Ovary (tissue), 9 donors: ENCODE data around the gene KLC3. TPM values are rescaled to one million over a fixed set of nuclear protein-coding genes. Genes with fewer than 3 reads are reported as not detected.

Experiments
- DNase-seq, 5 donors: peaks; one replicate each; pipeline ENCODE4 v3.0.0-alpha.2; 2019 to 2020
- H3K27ac ChIP-seq, 2 donors: fragments of 200-600 bp; one replicate each; pipeline versions ENCODE4 v1.5.1 to v1.8.0; 2019 to 2022
- H3K27me3 ChIP-seq: fragments of 200-600 bp; one replicate; pipeline ENCODE4 v1.8.0; 2022
- H3K36me3 ChIP-seq: fragments of 200-600 bp; sonication (generic); one replicate; pipeline ENCODE4 v1.5.1; 2019
- H3K4me1 ChIP-seq: one replicate; pipeline ENCODE4 v1.8.1; 2013; ENCODE audit warnings: mild to moderate bottlenecking, moderate library complexity; ENCODE audit not compliant: insufficient read depth
- H3K4me3 ChIP-seq: fragments of 200-600 bp; sonication (generic); one replicate; pipeline ENCODE4 v1.5.1; 2017
- H3K9me3 ChIP-seq, 2 donors: fragments of 200-600 bp in 1 of 2; sonication (generic) in 1 of 2; one replicate each; pipeline versions ENCODE4 v1.5.1 to v1.8.1; 2013 to 2019; ENCODE audit warnings: mild to moderate bottlenecking in 1 of 2, moderate library complexity in 1 of 2
- CTCF ChIP-seq, 3 donors: fragments of 450-650 bp in 2 of 3; fragments of 200-600 bp in 1 of 3; IDR thresholded peaks; one replicate each; pipeline versions ENCODE4 v1.5.1 to v1.8.0; 2016 to 2022; ENCODE audit warnings: antibody characterized with exemption in 3 of 3, mild to moderate bottlenecking in 1 of 3
- EP300 ChIP-seq: sonication (generic); formaldehyde crosslinking; IDR thresholded peaks from one replicate; pipeline ENCODE4 v1.6.1; 2017; ENCODE audit warnings: antibody characterized with exemption
- POLR2A ChIP-seq: fragments of 450-650 bp; IDR thresholded peaks from one replicate; pipeline ENCODE4 v1.6.1; 2017; ENCODE audit warnings: antibody characterized with exemption, mild to moderate bottlenecking, moderate library complexity
- WGBS, 3 donors: extraction: QIAGEN DNeasy Blood & Tissue Kit in 1 of 3; methylation state at CpG; one replicate each; pipeline versions ENCODE4 v1.1.5 to v1.1.7; 2013 to 2017; 5-methylcytosine and 5-hydroxymethylcytosine counted together
- intact Hi-C, 4 donors: fragments of 100-400 bp; cut with DNase I; formaldehyde crosslinking; loops; one replicate each; pipeline versions ENCODE4 v1.11.0 to v1.15.1; 2022 to 2023
- polyA plus RNA-seq, 2 donors: library from polyadenylated mRNA; stranded (reverse); fragments of 200-250 nt in 1 of 2; fragments of 350-450 nt in 1 of 2; fragmentation: Illumina TruSeq in 1 of 2; extraction: RNeasy Lipid Tissue Mini Kit (QIAGEN cat#74804) in 1 of 2; gene quantifications; one replicate each; pipeline ENCODE4 v1.2.3, GENCODE V29; 2013 to 2014
- total RNA-seq, 7 donors: library from RNA; depleted of rRNA in 2 of 7; stranded (reverse); fragments of >200 nt in 2 of 7; fragmentation: NEBNext Ultra II Directional in 3 of 7; extraction: Animal tissue kit (Norgen Biotek cat#: 25700) in 3 of 7; gene quantifications; one replicate each; pipeline versions ENCODE4 v1.1.0 to v1.2.4, GENCODE V29; 2016 to 2023
- donor health status: DM: no; HTN: no; CAD: no; lungs with moderate emphysema.
- donor health status: DM: no; HTN: no; CAD: no.
- donor health status: Bipolar disorder and iron deficiency.
- donor health status: DM: yes; HTN: yes; CAD: no.
- donor health status: DM: no; HTN: no; CAD: no.
- donor health status: DM: yes; HTN: yes; CAD: no.

Gene KLC3
- total and polyA plus RNA-seq, 9 donors, result 0.30 to 7.1 (median 0.36) TPM; not detected in 5

- intact Hi-C loops, result no loop called here
- H3K36me3 ChIP-seq, result no peaks in the 10 kb centered on the region
- WGBS, 3 donors, result 90 to 96% (median 90%) methylated on average over 11 of the region's 11 CpGs
- H3K4me1 ChIP-seq, result no peaks in the 10 kb centered on the region
- no peak overlapping the region for H3K27ac ChIP-seq
- H3K4me3 ChIP-seq, result no peak overlapping the region
- no peak for TF ChIP-seq EP300
- TF ChIP-seq POLR2A, result no peak
- no peak for TF ChIP-seq CTCF (IDR thresholded peaks at IDR 0.05)
- no peaks in the 10 kb centered on the region for H3K9me3 ChIP-seq
- DNase-seq, result no peak
- no peaks in the 10 kb centered on the region for H3K27me3 ChIP-seq
Observed at GRCh38 chr19:45354241-45354842, 13.8 kb downstream of the KLC3 start.

GRCh38 chr19:45355402-45355801 lies 14.9 kb downstream of the KLC3 start:
- TF ChIP-seq POLR2A (no peak), EP300 (no peak), CTCF (IDR thresholded peaks at IDR 0.05) (no peak)
- Histone ChIP-seq H3K9me3 (no peaks in the 10 kb centered on the region), H3K4me3 (no peak overlapping the region), H3K4me1 (no peaks in the 10 kb centered on the region), H3K27ac (no peak overlapping the region), H3K27me3 (no peaks in the 10 kb centered on the region), H3K36me3 (no peaks in the 10 kb centered on the region)
- intact Hi-C loops, result no loop called here
- WGBS, 3 donors, result 94 to 97% (median 96%) methylated on average over 9 of the region's 9 CpGs
- no peak for DNase-seq

GRCh38 chr19:45355910-45356309 lies 15.4 kb downstream of the KLC3 start:
- Histone ChIP-seq H3K4me3 (no peak overlapping the region), H3K36me3 (no peaks in the 10 kb centered on the region), H3K27me3 (no peaks in the 10 kb centered on the region), H3K9me3 (no peaks in the 10 kb centered on the region), H3K27ac (no peak overlapping the region), H3K4me1 (no peaks in the 10 kb centered on the region)
- intact Hi-C loops, result no loop called here
- TF ChIP-seq POLR2A, result no peak
- TF ChIP-seq CTCF (IDR thresholded peaks at IDR 0.05), result no peak
- no peak for TF ChIP-seq EP300
- DNase-seq, result no peak
- 95 to 98% (median 95%) methylated on average over 9 of the region's 9 CpGs for WGBS, 3 donors

- no peak for DNase-seq
- Histone ChIP-seq H3K4me3 (no peak overlapping the region), H3K27ac (no peak overlapping the region), H3K36me3 (no peaks in the 10 kb centered on the region), H3K27me3 (no peaks in the 10 kb centered on the region), H3K9me3 (no peaks in the 10 kb centered on the region), H3K4me1 (no peaks in the 10 kb centered on the region)
- intact Hi-C loops, result no loop called here
- TF ChIP-seq EP300 (no peak), CTCF (IDR thresholded peaks at IDR 0.05) (no peak), POLR2A (no peak)
- 81 to 84% (median 83%) methylated on average over 20 of the region's 20 CpGs for WGBS, 3 donors
Observed at GRCh38 chr19:45356760-45357444, 16.4 kb downstream of the KLC3 start.
